Neural progenitor cell (in vitro differentiated cells): Measurements from ENCODE around the gene KLHL8. TPM values are rescaled to one million over a fixed set of nuclear protein-coding genes. Genes with fewer than 3 reads are reported as not detected.

ENCODE experiments used
- DNase-seq: peaks from one replicate; pipeline ENCODE4 v3.0.0-alpha.2; 2016; ENCODE audit warnings: low spot score
- H2AFZ ChIP-seq: fragments of 200-600 bp; sonication (generic); replicated peaks from 2 replicates; pipeline ENCODE4 v1.6.1; 2016; ENCODE audit warnings: antibody characterized with exemption
- H3F3A ChIP-seq: fragments of 200-600 bp; sonication (generic); 2 replicates; pipeline ENCODE4 v1.6.1; 2016; ENCODE audit warnings: antibody characterized with exemption, low read depth
- H3K27ac ChIP-seq: fragments of 200-600 bp; sonication (generic); 2 replicates; pipeline ENCODE4 v1.5.1; 2016; ENCODE audit warnings: mild to moderate bottlenecking
- H3K27me3 ChIP-seq: fragments of 200-600 bp; sonication (generic); 2 replicates; pipeline ENCODE4 v1.6.1; 2016; ENCODE audit warnings: mild to moderate bottlenecking, moderate library complexity
- H3K36me3 ChIP-seq: fragments of 200-600 bp; sonication (generic); 2 replicates; pipeline ENCODE4 v1.5.1; 2016
- H3K4me1 ChIP-seq: fragments of 200-600 bp; sonication (generic); 2 replicates; pipeline ENCODE4 v1.6.1; 2016; ENCODE audit warnings: mixed run types
- H3K4me2 ChIP-seq: fragments of 200-600 bp; sonication (generic); 2 replicates; pipeline ENCODE4 v1.6.1; 2016
- H3K4me3 ChIP-seq: fragments of 200-600 bp; sonication (generic); 2 replicates; pipeline ENCODE4 v1.5.1; 2016
- H3K79me2 ChIP-seq: fragments of 200-600 bp; sonication (generic); 2 replicates; pipeline ENCODE4 v1.6.1; 2016; ENCODE audit warnings: low read depth
- H3K9ac ChIP-seq: fragments of 200-600 bp; sonication (generic); 2 replicates; pipeline ENCODE4 v1.6.1; 2016
- H3K9me3 ChIP-seq: fragments of 200-600 bp; sonication (generic); 2 replicates; pipeline ENCODE4 v1.5.1; 2016; ENCODE audit warnings: low read depth
- H4K20me1 ChIP-seq: fragments of 200-600 bp; sonication (generic); 2 replicates; pipeline ENCODE4 v1.6.1; 2016; ENCODE audit warnings: low read depth
- H3K27ac Mint-ChIP-seq: 3 replicates; pipeline ENCODE4 v1.8.0; 2021; ENCODE audit warnings: mixed read lengths
- H3K27me3 Mint-ChIP-seq: 2 replicates; pipeline ENCODE4 v1.8.0; 2022; ENCODE audit warnings: low read depth, mild to moderate bottlenecking, inconsistent platforms, moderate library complexity, mixed read lengths; ENCODE audit not compliant: insufficient read depth
- H3K36me3 Mint-ChIP-seq: 3 replicates; pipeline ENCODE4 v1.8.0; 2021; ENCODE audit warnings: mixed read lengths
- H3K4me1 Mint-ChIP-seq: 3 replicates; pipeline ENCODE4 v1.8.0; 2021; ENCODE audit warnings: mixed read lengths
- H3K4me3 Mint-ChIP-seq: 3 replicates; pipeline ENCODE4 v1.8.0; 2021; ENCODE audit warnings: mild to moderate bottlenecking, moderate library complexity, mixed read lengths
- H3K9me3 Mint-ChIP-seq: 3 replicates; pipeline ENCODE4 v1.8.0; 2020; ENCODE audit warnings: mixed read lengths
- CTCF ChIP-seq: fragments of 200-600 bp; sonication (generic); IDR thresholded peaks from 2 replicates; pipeline ENCODE4 v1.5.1; 2017; ENCODE audit warnings: antibody characterized with exemption, mild to moderate bottlenecking
- EZH2 ChIP-seq: fragments of 200-600 bp; sonication (generic); IDR thresholded peaks from 2 replicates; pipeline ENCODE4 v1.6.1; 2017; ENCODE audit warnings: antibody characterized with exemption, mild to moderate bottlenecking, moderate library complexity
- EZH2phosphoT487 ChIP-seq: fragments of 200-600 bp; sonication (generic); IDR thresholded peaks from 2 replicates; pipeline ENCODE4 v1.6.1; 2017; ENCODE audit warnings: antibody characterized with exemption
- total RNA-seq: library from RNA; depleted of rRNA; stranded (reverse); fragments of >200 nt; gene quantifications from 2 replicates; pipeline ENCODE4 v1.2.3, GENCODE V29; 2015; ENCODE audit warnings: low replicate concordance

Gene KLHL8
- total RNA-seq, 1 donor from 2014 or later = 20.3 TPM

GRCh38 chr4:87166296-87166854, 54.0 kb downstream of the KLHL8 start:
- Histone ChIP-seq H4K20me1 (no peaks in the 10 kb centered on the region), H3K9me3 (no peaks in the 10 kb centered on the region)
- TF ChIP-seq EZH2 (no peak), EZH2phosphoT487 (no peak), CTCF (no peak)

GRCh38 chr4:87165892-87166291, 54.5 kb downstream of the KLHL8 start:
- no peaks in the 10 kb centered on the region for H3K27me3 Mint-ChIP-seq
- Histone ChIP-seq H3K4me3 (no peak overlapping the region), H2AFZ (no peak overlapping the region), H3K9me3 (no peaks in the 10 kb centered on the region), H3K4me1 (no peaks in the 10 kb centered on the region), H3K9ac (no peak overlapping the region), H3K4me2 (no peak overlapping the region), H4K20me1 (no peaks in the 10 kb centered on the region), H3K36me3 (peaks cover 6% of the 10 kb centered on the region), H3K27ac (no peak overlapping the region), H3K79me2 (no peaks in the 10 kb centered on the region), H3K27me3 (no peaks in the 10 kb centered on the region), H3F3A (no peaks in the 10 kb centered on the region)
- TF ChIP-seq CTCF = no peak
- H3K4me1 Mint-ChIP-seq = no peaks in the 10 kb centered on the region
- DNase-seq = no peak
- H3K4me3 Mint-ChIP-seq = no peak overlapping the region
- H3K9me3 Mint-ChIP-seq = no peaks in the 10 kb centered on the region
- H3K27ac Mint-ChIP-seq = no peak overlapping the region
- peaks cover 26% of the 10 kb centered on the region for H3K36me3 Mint-ChIP-seq

More at GRCh38 chr4:87166296-87166854, 54.0 kb downstream of the KLHL8 start:
- Mint-ChIP-seq H3K4me3 (no peak overlapping the region), H3K9me3 (no peaks in the 10 kb centered on the region), H3K27ac (no peak overlapping the region), H3K4me1 (no peaks in the 10 kb centered on the region), H3K36me3 (peaks cover 25% of the 10 kb centered on the region), H3K27me3 (no peaks in the 10 kb centered on the region)
- no peak overlapping the region for H3K9ac ChIP-seq
- H3F3A ChIP-seq = no peaks in the 10 kb centered on the region
- peaks cover 6% of the 10 kb centered on the region for H3K36me3 ChIP-seq
- H3K27me3 ChIP-seq = no peaks in the 10 kb centered on the region
- no peak overlapping the region for H3K27ac ChIP-seq
- no peak overlapping the region for H3K4me2 ChIP-seq
- H3K4me3 ChIP-seq = no peak overlapping the region
- H2AFZ ChIP-seq = no peak overlapping the region
- no peaks in the 10 kb centered on the region for H3K4me1 ChIP-seq
- no peaks in the 10 kb centered on the region for H3K79me2 ChIP-seq
- DNase-seq = no peak

GRCh38 chr4:87153078-87153870, 67.1 kb downstream of the KLHL8 start:
- H3K9me3 Mint-ChIP-seq = no peaks in the 10 kb centered on the region
- TF ChIP-seq EZH2 (no peak), CTCF (no peak), EZH2phosphoT487 (no peak)
- no peak overlapping the region for H2AFZ ChIP-seq
- H4K20me1 ChIP-seq = no peaks in the 10 kb centered on the region
- H3K4me3 Mint-ChIP-seq = no peak overlapping the region
- no peaks in the 10 kb centered on the region for H3K36me3 ChIP-seq
- H3K4me2 ChIP-seq = no peak overlapping the region
- H3K4me1 Mint-ChIP-seq = peaks cover 5% of the 10 kb centered on the region
- no peak overlapping the region for H3K9ac ChIP-seq
- H3K79me2 ChIP-seq = no peaks in the 10 kb centered on the region
- H3F3A ChIP-seq = peaks cover 3% of the 10 kb centered on the region
- no peak for DNase-seq
- H3K4me1 ChIP-seq = peaks cover 7% of the 10 kb centered on the region
- no peaks in the 10 kb centered on the region for H3K9me3 ChIP-seq
- no peak overlapping the region for H3K27ac Mint-ChIP-seq
- peaks cover 3% of the 10 kb centered on the region for H3K27me3 Mint-ChIP-seq
- no peaks in the 10 kb centered on the region for H3K36me3 Mint-ChIP-seq
- H3K4me3 ChIP-seq = no peak overlapping the region
- H3K27ac ChIP-seq = no peak overlapping the region
- H3K27me3 ChIP-seq = no peaks in the 10 kb centered on the region
